Astrocyte (in vitro differentiated cells and primary cell): Measurements from ENCODE around the gene CLCN4.

ENCODE experiments used
- CTCF ChIP-seq: IDR thresholded peaks from 2 replicates; pipeline ENCODE4 v1.5.1; 2011; ENCODE audit warnings: low read depth, mild to moderate bottlenecking, inconsistent platforms, low read length, moderate library complexity; ENCODE audit not compliant: insufficient read depth
- EZH2 ChIP-seq: IDR thresholded peaks from 2 replicates; pipeline ENCODE4 v1.6.1; 2012; ENCODE audit warnings: mild to moderate bottlenecking, low read length, inconsistent platforms; ENCODE audit not compliant: insufficient read depth

- TF ChIP-seq CTCF = no peak
- TF ChIP-seq EZH2 = no peak
Measured at GRCh38 chrX:10130354-10130753, 26.4 kb upstream of the CLCN4 start.
